ENCODE data around the gene USP32.

USP32 gene

DNA sequence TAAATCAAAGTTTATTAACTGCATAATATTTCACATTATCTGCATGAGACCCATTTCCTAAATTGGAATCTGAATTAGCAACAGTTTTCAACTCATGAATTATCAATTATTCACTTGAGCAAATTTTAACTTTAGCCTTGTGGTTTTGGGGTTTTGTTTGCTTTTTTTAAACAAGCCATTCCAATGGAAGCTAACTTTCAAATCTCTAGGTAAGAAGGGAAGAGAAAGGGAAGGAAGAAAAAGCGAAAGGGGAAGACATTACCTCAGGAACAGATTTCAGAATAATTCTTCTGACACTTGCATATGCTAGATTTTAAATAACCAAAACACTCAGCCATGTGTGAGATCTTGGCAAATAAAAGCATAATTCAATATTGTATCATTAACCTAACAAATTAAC lies 139.5 kb downstream of the USP32 start:
- ChIA-PET CTCF (no interaction called here), POLR2A (no interaction called here)
- TF ChIP-seq, protein P1, sequence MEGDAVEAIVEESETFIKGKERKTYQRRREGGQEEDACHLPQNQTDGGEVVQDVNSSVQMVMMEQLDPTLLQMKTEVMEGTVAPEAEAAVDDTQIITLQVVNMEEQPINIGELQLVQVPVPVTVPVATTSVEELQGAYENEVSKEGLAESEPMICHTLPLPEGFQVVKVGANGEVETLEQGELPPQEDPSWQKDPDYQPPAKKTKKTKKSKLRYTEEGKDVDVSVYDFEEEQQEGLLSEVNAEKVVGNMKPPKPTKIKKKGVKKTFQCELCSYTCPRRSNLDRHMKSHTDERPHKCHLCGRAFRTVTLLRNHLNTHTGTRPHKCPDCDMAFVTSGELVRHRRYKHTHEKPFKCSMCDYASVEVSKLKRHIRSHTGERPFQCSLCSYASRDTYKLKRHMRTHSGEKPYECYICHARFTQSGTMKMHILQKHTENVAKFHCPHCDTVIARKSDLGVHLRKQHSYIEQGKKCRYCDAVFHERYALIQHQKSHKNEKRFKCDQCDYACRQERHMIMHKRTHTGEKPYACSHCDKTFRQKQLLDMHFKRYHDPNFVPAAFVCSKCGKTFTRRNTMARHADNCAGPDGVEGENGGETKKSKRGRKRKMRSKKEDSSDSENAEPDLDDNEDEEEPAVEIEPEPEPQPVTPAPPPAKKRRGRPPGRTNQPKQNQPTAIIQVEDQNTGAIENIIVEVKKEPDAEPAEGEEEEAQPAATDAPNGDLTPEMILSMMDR (IDR thresholded peaks at IDR 0.05; ENCODE audit: control extremely low read depth, extremely low read depth, low read depth, missing control alignments): no peak
- DNase-seq (ENCODE audit: extremely low spot score): no peak

DNA sequence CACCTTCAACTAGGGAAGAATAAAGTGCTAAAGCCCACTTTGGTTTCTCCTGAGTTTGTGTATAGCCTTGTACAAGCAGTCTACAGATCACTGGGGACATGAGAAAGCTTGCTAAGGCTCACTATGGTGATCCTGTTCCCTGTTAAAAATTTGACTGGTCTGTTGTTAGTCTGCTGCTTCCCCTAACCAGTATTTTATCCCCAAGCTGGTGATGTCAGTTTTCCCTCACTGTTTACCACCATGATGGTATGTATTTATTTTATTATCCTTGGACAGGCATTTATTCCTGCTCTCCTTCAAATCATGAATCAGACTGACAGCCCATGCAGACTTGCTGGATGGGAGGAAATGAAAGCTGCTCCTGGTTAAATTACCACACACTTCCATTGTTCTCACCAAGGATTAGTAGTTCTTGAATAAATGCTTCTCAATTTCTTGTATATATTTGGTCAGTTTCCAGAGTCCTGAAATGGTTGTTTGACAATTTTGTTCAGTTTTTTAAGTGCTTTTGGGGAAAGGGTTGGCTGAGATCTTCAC lies 142.6 kb downstream of the USP32 start:
- TF ChIP-seq, protein P1 (IDR thresholded peaks at IDR 0.05; ENCODE audit: control extremely low read depth, extremely low read depth, low read depth, missing control alignments): no peak
- no peak for DNase-seq (ENCODE audit: extremely low spot score)
- POLR2A ChIA-PET: no interaction called here
- CTCF ChIA-PET: no interaction called here

DNA sequence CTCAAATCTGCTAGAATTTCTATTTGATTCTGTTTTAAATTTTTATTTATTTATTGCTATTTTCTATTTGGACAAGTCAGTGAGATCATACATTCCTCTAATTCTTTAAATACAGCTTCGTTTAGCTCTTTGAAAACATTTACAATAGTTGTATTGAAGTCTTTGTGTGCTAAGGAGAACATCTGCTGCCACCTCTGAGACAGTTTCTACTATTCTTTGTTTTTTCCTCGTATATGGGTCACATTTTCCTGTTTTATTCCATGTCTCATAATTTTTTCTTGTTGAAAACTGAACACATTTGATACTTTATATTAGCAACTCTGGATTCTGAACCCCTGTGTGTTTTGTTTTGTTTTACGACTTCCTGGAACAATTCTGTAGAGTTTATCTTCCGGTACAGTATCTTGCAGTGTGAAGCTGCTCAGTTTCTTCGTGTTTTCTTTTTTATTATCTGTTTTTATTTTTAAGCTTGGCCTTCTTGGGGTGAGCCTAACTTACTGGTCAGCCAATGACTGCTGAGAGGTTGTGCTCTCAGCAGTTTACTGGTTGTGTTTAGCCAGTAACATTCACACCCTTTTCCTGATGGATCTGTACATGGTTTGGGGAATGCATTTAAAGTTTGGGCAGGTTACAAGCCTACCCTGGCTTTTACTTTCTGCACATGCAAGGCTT lies 143.2 kb downstream of the USP32 start:
- POLR2A ChIA-PET: no interaction called here
- no peak for DNase-seq (ENCODE audit: extremely low spot score)
- TF ChIP-seq, protein P1 (IDR thresholded peaks at IDR 0.05; ENCODE audit: control extremely low read depth, extremely low read depth, low read depth, missing control alignments): no peak
- CTCF ChIA-PET: no interaction called here

DNA sequence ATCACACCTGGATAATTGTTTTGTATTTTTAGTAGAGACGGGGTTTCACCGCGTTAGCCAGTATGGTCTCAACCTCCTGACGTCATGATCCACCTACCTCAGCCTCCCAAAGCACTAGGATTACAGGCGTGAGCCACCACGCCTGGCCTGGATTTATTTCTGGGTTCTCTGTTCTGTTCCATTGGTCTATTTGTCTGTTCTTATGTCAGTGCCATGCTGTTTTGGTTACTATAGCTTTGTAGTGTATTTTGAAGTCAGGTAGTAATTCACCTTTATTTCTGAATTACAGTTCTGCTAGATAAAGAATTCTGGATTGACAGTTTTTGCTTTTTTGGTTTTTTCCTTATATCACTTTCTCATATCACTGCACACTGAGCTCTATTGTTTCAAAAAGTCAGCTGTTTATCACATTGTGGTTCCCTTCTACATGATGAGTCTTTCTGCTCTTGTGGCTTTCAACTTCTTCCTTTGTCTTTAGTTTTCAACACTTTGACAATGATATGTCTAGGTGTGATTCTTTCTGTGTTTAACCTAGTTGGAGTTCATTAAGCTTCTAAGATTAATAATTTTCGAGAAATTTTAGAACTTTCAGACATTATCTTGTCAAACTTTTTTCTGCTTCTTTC lies 144.0 kb downstream of the USP32 start:
- ChIA-PET POLR2A (interaction anchor here (0.6 kb wide), 1 partner anchor 109 kb away, joined by 4 read pairs; no protein-coding TSS in a partner anchor), CTCF (no interaction called here)
- no peak for DNase-seq (ENCODE audit: extremely low spot score)
- TF ChIP-seq, protein P1 (IDR thresholded peaks at IDR 0.05; ENCODE audit: control extremely low read depth, extremely low read depth, low read depth, missing control alignments): no peak

DNA sequence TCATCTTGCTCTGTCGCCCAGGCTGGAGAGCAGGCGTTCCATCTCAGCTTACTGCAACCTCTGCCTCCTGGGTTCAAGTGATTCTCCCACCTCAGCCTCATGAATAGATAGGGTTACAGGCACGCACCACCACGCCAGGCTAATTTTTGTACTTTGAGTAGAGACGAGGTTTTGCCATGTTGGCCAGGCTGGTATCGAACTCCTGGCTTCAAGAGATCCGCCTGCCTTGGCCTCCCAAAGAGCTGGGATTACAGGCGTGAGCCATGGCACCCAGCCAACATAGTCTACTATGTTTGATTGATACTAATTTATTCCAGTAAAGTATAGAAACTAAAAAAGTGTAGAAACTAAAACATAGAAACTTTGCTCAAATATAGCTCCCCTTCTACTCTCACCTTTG lies 147.3 kb downstream of the USP32 start:
- TF ChIP-seq, protein P1 (IDR thresholded peaks at IDR 0.05; ENCODE audit: control extremely low read depth, extremely low read depth, low read depth, missing control alignments): no peak
- POLR2A ChIA-PET: no interaction called here
- DNase-seq (ENCODE audit: extremely low spot score): no peak
- CTCF ChIA-PET: interaction anchor here (0.9 to 2.6 kb wide), 5 partner anchors 11 to 33 kb away, joined by 3 to 6 read pairs (median 4); no protein-coding TSS in a partner anchor

DNA sequence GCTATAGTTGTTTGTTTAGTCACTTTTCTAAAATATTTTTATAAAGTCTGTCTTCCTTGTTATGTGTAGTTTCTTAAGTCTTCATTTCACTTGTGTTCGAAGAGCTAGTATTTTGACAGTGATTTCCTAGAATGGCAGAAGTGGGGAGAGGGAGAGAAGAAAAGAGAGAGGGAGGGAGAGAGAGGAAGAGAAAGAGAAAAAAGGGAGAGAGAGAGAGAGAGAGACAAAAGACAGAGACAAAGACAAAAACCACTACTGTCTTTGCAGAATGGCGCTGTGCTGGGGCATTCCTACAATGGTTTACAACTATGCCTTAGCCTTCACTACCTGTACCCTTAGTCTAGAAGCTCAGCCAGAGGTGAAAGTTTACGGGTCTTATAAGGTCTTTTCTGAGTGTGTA lies 151.6 kb downstream of the USP32 start:
- no peak for DNase-seq (ENCODE audit: extremely low spot score)
- TF ChIP-seq, protein P1 (IDR thresholded peaks at IDR 0.05; ENCODE audit: control extremely low read depth, extremely low read depth, low read depth, missing control alignments): no peak
- ChIA-PET POLR2A (no interaction called here), CTCF (interaction anchor here (0.7 to 2.3 kb wide), 2 partner anchors 9 to 19 kb away, joined by 3 to 9 read pairs; no protein-coding TSS in a partner anchor)
